ENCODE data around the gene NIPBL.

- TF ChIP-seq EP300 (IDR thresholded peaks at IDR 0.05): no peak
- TF ChIP-seq CTCF (IDR thresholded peaks at IDR 0.05): no peak
Measured at GRCh38 chr5:36957953-36958537, 81.5 kb downstream of the NIPBL start.
